ENCODE data around the gene HBEGF.

The HBEGF gene

DNA sequence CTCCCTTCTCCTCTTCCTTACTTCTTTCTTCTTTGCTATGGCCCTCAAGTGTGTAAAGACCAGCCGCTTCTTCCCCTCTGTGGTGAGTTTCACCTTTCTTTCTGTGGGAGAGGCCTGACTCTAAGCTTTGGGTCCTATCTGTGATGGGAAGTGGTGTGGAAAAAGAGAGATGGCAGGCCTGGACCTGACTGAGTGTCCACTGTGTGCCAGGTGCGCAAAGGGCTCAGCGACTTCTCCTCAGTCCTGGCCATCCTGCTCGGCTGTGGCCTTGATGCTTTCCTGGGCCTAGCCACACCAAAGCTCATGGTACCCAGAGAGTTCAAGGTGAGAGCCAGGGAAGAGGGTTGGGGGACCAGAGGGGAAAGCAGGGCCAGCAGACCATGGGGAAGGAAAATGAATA is 19.5 kb upstream of the HBEGF start:
- TF ChIP-seq GATA3 (IDR thresholded peaks at IDR 0.05; ENCODE audit: low read depth, low read length) (no peak), GATA2 (IDR thresholded peaks at IDR 0.05; ENCODE audit: low read depth, low read length) (no peak)

DNA sequence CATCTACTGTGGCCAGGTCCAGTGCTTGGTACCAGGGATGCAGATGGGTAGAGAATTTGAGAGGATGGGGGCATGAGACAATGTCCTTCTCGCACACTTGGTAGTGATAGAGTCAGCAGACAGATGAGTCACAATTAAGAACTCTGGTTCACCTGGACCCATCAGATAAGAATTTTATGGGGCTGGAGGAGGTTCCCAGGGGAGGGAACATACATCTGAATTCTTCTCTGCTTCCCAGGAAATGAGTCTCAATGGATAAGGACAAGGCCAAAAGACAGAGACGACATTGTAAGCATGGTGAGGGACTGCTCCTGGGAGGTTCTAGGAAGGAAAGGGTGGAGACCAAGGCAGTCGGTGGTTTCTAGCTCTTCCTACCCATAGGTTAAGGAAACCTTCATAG is 18.9 kb upstream of the HBEGF start:
- TF ChIP-seq GATA2 (IDR thresholded peaks at IDR 0.05; ENCODE audit: low read depth, low read length) = no peak
- TF ChIP-seq GATA3 (IDR thresholded peaks at IDR 0.05; ENCODE audit: low read depth, low read length) = no peak

DNA sequence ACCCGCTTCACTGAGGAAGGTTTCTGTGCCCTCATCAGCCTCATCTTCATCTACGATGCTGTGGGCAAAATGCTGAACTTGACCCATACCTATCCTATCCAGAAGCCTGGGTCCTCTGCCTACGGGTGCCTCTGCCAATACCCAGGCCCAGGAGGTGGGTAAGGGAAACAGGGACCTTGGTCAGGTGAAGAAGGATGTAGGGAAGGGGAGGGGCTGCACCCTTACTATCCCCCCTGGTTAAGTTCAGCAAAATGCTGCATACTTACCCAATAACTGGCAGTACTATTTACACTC is 18.0 kb upstream of the HBEGF start:
- TF ChIP-seq GATA2 (IDR thresholded peaks at IDR 0.05; ENCODE audit: low read depth, low read length) = no peak
- TF ChIP-seq GATA3 (IDR thresholded peaks at IDR 0.05; ENCODE audit: low read depth, low read length) = no peak

DNA sequence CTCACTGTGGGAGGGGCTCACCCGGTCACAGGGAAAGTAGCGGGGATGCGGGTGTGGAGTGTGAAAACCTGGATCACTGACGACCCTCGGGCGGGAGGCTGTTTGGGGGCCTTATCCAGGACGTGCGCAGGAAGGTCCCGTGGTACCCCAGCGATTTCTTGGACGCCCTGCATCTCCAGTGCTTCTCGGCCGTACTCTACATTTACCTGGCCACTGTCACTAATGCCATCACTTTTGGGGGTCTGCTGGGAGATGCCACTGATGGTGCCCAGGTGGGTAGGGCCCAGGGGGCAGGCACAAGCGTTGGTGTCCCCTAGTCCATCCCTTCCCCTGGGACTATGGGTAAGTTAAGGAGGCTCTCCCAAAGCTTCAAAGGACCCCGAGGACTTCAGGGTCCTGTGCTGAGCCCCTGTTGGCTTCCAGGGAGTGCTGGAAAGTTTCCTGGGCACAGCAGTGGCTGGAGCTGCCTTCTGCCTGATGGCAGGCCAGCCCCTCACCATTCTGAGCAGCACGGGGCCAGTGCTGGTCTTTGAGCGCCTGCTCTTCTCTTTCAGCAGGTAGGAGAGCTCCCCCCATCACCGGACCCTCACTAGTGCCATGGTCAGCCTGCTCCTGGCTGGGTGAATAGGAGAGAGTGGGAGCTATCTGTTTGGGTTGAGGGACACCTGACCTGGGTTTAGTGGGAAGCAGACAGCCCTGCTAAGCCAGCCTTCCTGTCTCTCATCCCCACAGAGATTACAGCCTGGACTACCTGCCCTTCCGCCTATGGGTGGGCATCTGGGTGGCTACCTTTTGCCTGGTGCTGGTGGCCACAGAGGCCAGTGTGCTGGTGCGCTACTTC is 17.4 kb upstream of the HBEGF start:
- TF ChIP-seq GATA2 (IDR thresholded peaks at IDR 0.05; ENCODE audit: low read depth, low read length) = no peak
- TF ChIP-seq GATA3 (IDR thresholded peaks at IDR 0.05; ENCODE audit: low read depth, low read length) = no peak

DNA sequence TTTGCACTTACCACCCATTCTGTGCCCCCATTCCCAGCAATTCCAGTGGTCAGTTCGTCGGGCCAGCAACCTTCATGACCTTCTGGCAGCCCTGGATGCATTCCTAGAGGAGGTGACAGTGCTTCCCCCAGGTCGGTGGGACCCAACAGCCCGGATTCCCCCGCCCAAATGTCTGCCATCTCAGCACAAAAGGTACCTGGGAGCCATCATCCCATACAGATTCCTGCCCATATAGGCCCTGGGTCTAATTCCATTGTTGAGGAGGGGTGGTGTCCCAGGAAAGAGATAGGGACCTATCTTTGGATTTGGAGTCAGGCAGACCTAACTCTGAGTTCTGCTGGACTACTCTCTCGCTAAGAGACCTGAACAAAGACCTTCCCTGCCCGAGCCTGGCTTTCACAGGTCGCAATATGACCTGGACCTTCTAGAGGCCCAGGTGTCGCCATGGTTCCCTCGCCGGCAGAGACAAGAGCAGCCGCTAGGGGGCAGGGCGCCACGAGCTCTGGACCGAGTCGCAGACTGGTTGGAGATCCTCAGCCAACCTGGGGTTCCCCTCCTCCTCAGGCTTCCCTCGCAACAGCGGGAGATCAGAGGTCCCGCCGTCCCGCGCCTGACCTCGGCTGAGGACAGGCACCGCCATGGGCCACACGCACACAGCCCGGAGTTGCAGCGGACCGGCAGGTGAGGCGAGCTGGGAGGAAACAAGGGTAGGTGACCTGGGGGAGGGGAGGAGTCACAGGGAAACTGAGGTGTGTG is 16.6 kb upstream of the HBEGF start:
- TF ChIP-seq GATA3 (IDR thresholded peaks at IDR 0.05; ENCODE audit: low read depth, low read length) = no peak
- no peak for TF ChIP-seq GATA2 (IDR thresholded peaks at IDR 0.05; ENCODE audit: low read depth, low read length)

DNA sequence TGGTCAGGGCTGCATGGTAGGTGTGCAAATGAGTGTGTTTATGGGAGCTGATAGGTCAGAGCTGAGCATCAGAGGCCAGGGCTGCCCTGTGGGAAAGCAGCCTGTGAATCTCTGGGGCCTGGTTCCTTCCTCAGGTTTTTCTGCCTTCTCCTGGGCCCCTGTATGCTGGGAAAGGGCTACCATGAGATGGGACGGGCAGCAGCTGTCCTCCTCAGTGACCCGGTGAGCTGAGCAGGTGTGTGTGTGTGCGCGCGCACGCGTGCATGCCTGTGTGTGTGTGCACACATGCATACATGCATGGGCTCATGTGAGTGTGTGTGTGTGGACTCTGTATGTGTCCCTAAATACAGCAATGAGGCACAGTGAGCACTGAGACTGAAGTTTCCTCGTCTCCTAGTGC is 15.9 kb upstream of the HBEGF start:
- TF ChIP-seq GATA2 (IDR thresholded peaks at IDR 0.05; ENCODE audit: low read depth, low read length) (no peak), GATA3 (IDR thresholded peaks at IDR 0.05; ENCODE audit: low read depth, low read length) (no peak)

DNA sequence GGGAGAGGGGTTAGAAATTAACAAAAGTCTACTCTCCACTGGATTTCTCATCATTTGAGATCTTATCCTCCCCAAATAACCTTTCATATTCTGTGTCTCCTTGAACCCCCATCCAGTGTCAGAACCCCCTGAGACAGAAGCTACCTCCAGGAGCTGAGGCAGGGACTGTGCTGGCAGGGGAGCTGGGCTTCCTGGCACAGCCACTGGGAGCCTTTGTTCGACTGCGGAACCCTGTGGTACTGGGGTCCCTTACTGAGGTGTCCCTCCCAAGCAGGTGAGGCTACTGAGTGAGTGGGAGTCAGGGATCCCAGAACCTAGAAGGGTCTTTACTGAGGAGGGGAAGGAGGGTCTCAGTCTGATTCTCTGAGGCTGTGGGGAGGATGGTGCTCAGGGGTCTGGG is 15.5 kb upstream of the HBEGF start:
- TF ChIP-seq GATA3 (IDR thresholded peaks at IDR 0.05; ENCODE audit: low read depth, low read length) = no peak
- no peak for TF ChIP-seq GATA2 (IDR thresholded peaks at IDR 0.05; ENCODE audit: low read depth, low read length)

DNA sequence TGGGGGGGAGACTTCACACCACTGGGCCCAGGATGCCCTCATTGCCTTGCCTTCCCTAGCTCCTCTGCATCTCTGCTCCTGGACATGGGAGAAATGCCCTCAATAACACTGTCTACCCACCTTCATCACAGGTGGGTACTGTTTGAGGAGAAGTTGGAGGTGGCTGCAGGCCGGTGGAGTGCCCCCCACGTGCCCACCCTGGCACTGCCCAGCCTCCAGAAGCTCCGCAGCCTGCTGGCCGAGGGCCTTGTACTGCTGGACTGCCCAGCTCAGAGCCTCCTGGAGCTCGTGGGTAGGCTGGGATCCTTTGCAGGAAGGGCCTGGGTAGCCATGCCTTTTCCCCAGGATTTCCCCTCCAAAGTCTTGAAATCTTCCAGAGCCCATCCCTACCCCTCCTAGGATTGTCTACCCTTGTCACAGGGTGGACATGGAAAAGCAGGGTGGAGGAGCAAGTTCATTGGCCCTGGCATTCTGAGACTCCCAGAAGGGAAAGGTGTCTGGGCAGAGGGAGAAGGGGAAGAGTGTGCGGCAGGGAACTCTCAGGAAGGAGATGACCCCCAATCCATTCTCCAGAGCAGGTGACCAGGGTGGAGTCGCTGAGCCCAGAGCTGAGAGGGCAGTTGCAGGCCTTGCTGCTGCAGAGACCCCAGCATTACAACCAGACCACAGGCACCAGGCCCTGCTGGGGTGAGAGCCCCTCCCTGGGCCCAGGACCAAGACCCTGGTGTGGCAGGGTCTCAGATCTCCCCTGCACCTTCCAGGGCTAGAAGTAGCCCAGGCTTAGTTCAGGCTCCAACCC is 14.5 kb upstream of the HBEGF start:
- TF ChIP-seq GATA3 (IDR thresholded peaks at IDR 0.05; ENCODE audit: low read depth, low read length) = no peak
- no peak for TF ChIP-seq GATA2 (IDR thresholded peaks at IDR 0.05; ENCODE audit: low read depth, low read length)

DNA sequence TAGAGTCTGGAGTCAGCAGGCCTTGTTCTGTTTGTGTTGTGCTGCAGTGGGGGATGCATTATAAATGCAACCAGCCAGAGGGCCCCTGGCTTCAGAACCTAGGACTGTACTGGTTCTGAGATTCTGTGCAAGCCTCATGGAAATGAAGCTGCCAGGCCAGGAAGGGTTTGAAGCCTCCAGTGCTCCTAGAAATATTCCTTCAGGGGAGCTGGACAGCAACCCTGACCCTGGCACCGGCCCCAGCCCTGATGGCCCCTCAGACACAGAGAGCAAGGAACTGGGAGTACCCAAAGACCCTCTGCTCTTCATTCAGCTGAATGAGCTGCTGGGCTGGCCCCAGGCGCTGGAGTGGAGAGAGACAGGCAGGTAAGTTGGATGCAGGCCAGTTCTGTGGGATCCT is 13.7 kb upstream of the HBEGF start, which contains the start of gene SLC4A9:
TSS of gene SLC4A9 (plus strand) at position 94 of the 400 bp plus-strand sequence. CDS start at position 137, 43 bp downstream.
- TF ChIP-seq GATA2 (IDR thresholded peaks at IDR 0.05; ENCODE audit: low read depth, low read length) (no peak), GATA3 (IDR thresholded peaks at IDR 0.05; ENCODE audit: low read depth, low read length) (no peak)

DNA sequence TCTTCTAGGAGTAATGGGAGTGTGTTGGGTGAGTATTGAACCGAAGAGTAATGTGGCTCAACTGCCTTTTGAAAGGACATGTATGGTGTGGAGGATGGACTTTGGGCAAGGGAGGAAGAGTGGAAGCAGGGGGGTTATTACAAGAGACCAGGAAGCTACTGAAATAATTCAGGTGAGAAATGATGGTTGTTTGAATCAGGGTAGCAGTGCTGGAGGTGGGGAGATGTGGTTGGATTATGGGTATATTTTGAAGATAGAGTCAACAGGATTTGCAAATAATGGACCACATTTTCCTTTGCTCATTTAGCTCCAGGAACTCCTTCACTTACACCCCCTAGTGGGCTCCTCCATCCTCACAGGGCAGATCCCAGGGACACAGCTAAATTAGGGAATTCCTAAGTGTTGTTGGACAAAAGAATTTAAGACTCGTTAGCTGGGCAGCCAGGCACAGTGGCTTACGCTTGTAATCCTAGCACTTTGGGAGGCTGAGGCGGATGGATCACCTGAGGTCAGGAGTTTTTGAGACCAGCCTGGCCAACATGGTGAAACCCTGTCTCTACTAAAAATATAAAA is 12.4 kb upstream of the HBEGF start:
- TF ChIP-seq GATA3 (IDR thresholded peaks at IDR 0.05; ENCODE audit: low read depth, low read length) = no peak
- TF ChIP-seq GATA2 (IDR thresholded peaks at IDR 0.05; ENCODE audit: low read depth, low read length) = no peak

DNA sequence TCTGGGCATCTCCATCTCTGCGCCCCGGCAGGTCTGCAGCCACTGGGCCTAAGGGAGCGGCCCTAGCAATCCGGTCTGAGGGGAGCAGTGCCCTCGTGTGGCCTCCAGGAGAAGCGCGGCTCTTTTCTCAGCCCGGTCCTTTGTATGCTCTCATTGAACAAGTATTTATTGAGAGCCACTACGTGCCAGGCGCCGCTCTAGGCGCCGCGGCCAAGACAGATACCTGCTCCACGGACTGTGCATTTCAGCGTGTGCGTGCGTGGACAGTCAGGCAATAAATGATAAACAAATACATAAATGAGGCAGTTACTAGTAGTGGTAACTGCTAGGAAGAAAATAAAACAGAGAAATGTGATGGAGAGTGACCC is 11.3 kb upstream of the HBEGF start:
- no peak for TF ChIP-seq GATA2 (IDR thresholded peaks at IDR 0.05; ENCODE audit: low read depth, low read length)

DNA sequence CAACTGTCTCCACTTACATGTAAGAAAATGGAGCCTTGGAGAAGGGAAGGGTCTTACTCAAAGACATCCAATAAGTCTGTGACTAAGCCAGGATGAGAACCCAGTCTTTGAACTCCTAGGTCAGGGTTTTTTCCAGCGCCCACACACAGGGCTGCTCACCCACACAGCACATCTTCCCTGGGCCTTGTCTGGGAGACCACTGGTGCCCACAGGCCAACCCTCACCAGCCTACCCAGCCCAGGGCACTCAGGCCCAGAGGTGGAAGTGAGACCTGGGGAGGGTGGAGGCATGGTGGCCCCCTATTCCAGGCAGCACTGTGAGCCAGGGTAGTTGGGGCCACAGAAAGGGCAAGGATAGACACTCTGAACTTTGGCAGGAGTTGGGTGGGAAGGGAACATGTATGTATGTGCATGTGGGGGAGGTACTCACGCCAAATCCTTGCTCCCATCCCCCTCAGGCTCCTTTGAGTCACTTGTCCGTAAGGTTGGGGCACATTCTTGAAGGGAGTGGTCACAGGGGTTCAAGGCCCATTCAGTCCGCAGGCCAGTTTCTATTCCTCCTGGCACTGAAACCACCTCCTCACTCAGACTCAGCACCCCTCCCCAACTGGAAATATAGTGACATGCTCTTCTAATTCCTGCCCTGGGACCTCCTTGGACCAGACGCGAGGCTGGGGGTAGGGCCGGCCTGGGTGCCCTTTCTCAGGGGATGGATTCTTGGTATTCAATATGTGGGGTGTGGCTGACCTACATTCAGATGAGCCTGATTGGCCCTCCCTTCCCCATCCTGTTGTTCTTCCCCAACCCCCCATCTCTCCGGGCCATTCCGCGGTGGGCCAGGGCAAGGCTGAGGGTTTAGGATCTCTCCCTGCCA is 10.7 kb upstream of the HBEGF start:
- TF ChIP-seq GATA2 (IDR thresholded peaks at IDR 0.05; ENCODE audit: low read depth, low read length) (no peak), GATA3 (IDR thresholded peaks at IDR 0.05; ENCODE audit: low read depth, low read length) (no peak)

DNA sequence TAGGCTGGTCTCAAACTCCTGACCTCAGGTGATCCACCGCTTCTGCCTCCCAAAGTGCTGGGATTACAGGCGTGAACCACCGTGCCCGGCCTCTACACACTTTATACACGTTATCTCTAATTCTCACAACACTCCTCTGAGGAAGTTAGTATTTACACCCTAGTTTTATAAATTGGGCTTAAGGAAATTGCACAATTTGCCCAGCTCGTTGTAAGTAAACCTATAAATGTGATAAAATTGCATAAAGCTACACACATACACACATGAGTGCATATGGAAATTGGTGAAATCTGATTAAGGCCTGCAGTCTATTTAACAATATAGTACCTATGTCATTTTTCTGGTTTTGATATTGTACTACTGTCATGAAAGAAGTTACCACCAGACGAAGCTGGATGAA is 9.1 kb upstream of the HBEGF start:
- TF ChIP-seq GATA3 (IDR thresholded peaks at IDR 0.05; ENCODE audit: low read depth, low read length) (no peak), GATA2 (IDR thresholded peaks at IDR 0.05; ENCODE audit: low read depth, low read length) (no peak)

All from SH-SY5Y (cell line).